Activated B cell treated with CpG ODN at 0.5 μM for 24 hours (primary cell): ENCODE results near the gene XIRP1. TPM values are rescaled to one million over a fixed set of nuclear protein-coding genes. Genes with fewer than 3 reads are reported as not detected.

Experiments
- ATAC-seq: fragments of 200-7000 bp; cut with Tn5 transposase; one replicate; pipeline ENCODE4 v1.10.0; 2021; ENCODE audit warnings: low read depth, mild to moderate bottlenecking, moderate library complexity
- CTCF ChIA-PET: fragments of 350-600 bp; sonication (Branson Sonifier 250); formaldehyde crosslinking; loops from one replicate; lab custom pipeline; 2021; ENCODE audit warnings: antibody characterized with exemption; lab: Charles Lee
- POLR2A ChIA-PET: fragments of 350-600 bp; sonication (Branson Sonifier 250); formaldehyde crosslinking; loops from one replicate; lab custom pipeline; 2021; ENCODE audit warnings: antibody characterized with exemption; lab: Charles Lee
- DNase-seq: peaks from one replicate; pipeline ENCODE4 v3.0.0; 2022
- H3K27ac Mint-ChIP-seq: one replicate; pipeline ENCODE4 v1.8.0; 2020; ENCODE audit warnings: mixed read lengths
- H3K27me3 Mint-ChIP-seq: one replicate; pipeline ENCODE4 v1.8.0; 2021; ENCODE audit warnings: mixed read lengths
- H3K36me3 Mint-ChIP-seq: one replicate; pipeline ENCODE4 v1.8.0; 2021; ENCODE audit warnings: low read depth, mixed read lengths
- H3K4me1 Mint-ChIP-seq: one replicate; pipeline ENCODE4 v1.8.0; 2021; ENCODE audit warnings: mixed read lengths
- H3K4me3 Mint-ChIP-seq: one replicate; pipeline ENCODE4 v1.8.0; 2020; ENCODE audit warnings: mild to moderate bottlenecking, mixed read lengths
- H3K9me3 Mint-ChIP-seq: one replicate; pipeline ENCODE4 v1.8.0; 2020; ENCODE audit warnings: mixed read lengths
- CTCF ChIP-seq: fragments of 200-600 bp; IDR thresholded peaks from one replicate; pipeline ENCODE4 v1.8.0; 2022; ENCODE audit warnings: antibody characterized with exemption, mild to moderate bottlenecking
- intact Hi-C: fragments of 100-400 bp; cut with micrococcal nuclease; formaldehyde crosslinking; loops from one replicate; pipeline ENCODE4 v1.15.1; 2024
- total RNA-seq: library from RNA; stranded (reverse); gene quantifications from 2 replicates; pipeline ENCODE4 v1.2.3, GENCODE V29; 2022

The XIRP1 gene
- total RNA-seq, 1 donor from 2014 or later: 0.60 TPM

DNA sequence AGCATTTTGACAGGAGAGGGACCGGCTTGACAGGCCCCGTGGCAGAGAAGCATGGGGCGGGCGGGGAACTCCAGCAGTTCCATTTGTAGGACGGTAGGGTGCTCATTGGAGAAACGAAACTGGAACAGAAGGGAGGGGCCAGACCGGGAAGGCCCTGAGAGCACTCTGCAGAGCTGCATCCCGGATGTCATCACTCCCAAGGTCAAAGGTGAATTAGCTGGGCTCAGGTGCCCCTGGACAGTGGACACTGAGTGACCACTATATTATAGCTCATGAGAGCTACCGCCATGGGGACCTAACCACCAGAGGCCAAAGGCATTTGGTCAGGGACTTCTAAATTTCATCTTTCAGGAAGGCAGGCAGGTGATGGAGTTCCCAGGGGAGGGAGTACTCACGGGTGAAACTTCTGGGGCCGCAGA is 46.3 kb downstream of the XIRP1 start:
- intact Hi-C loops: no loop called here
- H3K9me3 Mint-ChIP-seq: no peaks in the 10 kb centered on the region
- no peak for ATAC-seq
- H3K36me3 Mint-ChIP-seq: peaks cover 61% of the 10 kb centered on the region
- TF ChIP-seq CTCF: no peak
- H3K4me3 Mint-ChIP-seq: peak overlapping the region; percentile 98
- peak overlapping the region; percentile 99 for H3K27ac Mint-ChIP-seq
- peaks cover 81% of the 10 kb centered on the region for H3K4me1 Mint-ChIP-seq
- no peaks in the 10 kb centered on the region for H3K27me3 Mint-ChIP-seq
- DNase-seq: no peak
- ChIA-PET POLR2A (interaction anchor here (1.3 to 6.0 kb wide), 3 partner anchors 15 to 32 kb away, joined by 4 to 42 read pairs (median 6); no protein-coding TSS in a partner anchor), CTCF (interaction anchor here (1.7 to 2.0 kb wide), 2 partner anchors 20 to 142 kb away, joined by 4 to 7 read pairs; no protein-coding TSS in a partner anchor)

DNA sequence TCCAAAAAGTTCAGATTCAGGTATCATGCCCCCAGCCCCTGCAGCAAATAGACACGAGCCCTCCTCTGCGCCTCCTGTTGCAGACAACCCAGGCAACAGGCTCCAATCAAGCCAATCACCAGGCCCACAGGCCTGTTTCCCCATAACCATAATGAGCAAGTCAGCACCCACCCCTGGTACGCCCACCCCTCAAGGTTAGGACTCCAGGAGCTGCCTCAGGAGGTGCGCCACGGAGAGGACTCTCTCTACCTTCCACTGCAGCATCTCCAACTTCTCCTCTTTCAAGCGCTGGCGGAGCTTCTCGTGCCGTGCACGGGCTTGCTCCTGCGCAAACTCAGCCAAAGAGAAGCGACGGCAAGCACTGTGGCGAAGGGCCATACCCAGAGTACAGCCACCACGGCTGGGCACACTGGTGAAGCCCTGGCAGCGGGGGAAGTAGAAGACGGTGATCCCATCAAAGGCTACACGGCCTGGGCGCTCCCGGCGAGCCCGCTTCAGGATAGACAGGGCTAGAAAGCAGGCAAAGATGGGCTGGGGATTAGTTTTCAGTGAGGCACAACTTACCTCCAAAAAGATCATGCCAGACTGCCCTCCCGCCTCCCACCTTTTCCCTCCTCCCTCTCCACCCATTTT is 47.5 kb downstream of the XIRP1 start:
- no peak overlapping the region for H3K4me3 Mint-ChIP-seq
- no peak for TF ChIP-seq CTCF
- intact Hi-C loops: no loop called here
- no peaks in the 10 kb centered on the region for H3K9me3 Mint-ChIP-seq
- DNase-seq: no peak
- peaks cover 71% of the 10 kb centered on the region for H3K36me3 Mint-ChIP-seq
- H3K27me3 Mint-ChIP-seq: no peaks in the 10 kb centered on the region
- POLR2A ChIA-PET: interaction anchor here (6.0 kb wide), 1 partner anchor 17 kb away, joined by 42 read pairs; no protein-coding TSS in a partner anchor
- peaks cover 76% of the 10 kb centered on the region for H3K4me1 Mint-ChIP-seq
- CTCF ChIA-PET: no interaction called here
- no peak for ATAC-seq
- H3K27ac Mint-ChIP-seq: no peak overlapping the region

- ChIA-PET CTCF (no interaction called here), POLR2A (no interaction called here)
- no peak for TF ChIP-seq CTCF
- intact Hi-C loops: no loop called here
- no peaks in the 10 kb centered on the region for H3K9me3 Mint-ChIP-seq
- DNase-seq (no peak), ATAC-seq (no peak)
- H3K36me3 Mint-ChIP-seq: peaks cover 76% of the 10 kb centered on the region
- no peaks in the 10 kb centered on the region for H3K27me3 Mint-ChIP-seq
- no peak overlapping the region for H3K4me3 Mint-ChIP-seq
- H3K4me1 Mint-ChIP-seq: peaks cover 70% of the 10 kb centered on the region
- H3K27ac Mint-ChIP-seq: no peak overlapping the region
Measured at GRCh38 chr3:39144095-39144747, 48.2 kb downstream of the XIRP1 start.

GRCh38 chr3:39143051-39143885 is 49.1 kb downstream of the XIRP1 start:
- no peaks in the 10 kb centered on the region for H3K27me3 Mint-ChIP-seq
- peaks cover 78% of the 10 kb centered on the region for H3K36me3 Mint-ChIP-seq
- no peaks in the 10 kb centered on the region for H3K9me3 Mint-ChIP-seq
- ChIA-PET POLR2A (no interaction called here), CTCF (no interaction called here)
- ATAC-seq: no peak
- no peak for TF ChIP-seq CTCF
- no peak overlapping the region for H3K4me3 Mint-ChIP-seq
- H3K4me1 Mint-ChIP-seq: peaks cover 60% of the 10 kb centered on the region
- intact Hi-C loops: no loop called here
- no peak for DNase-seq
- no peak overlapping the region for H3K27ac Mint-ChIP-seq
